WTC11 (cell line): ENCODE measurements around the gene MYO18A. TPM values are rescaled to one million over a fixed set of nuclear protein-coding genes. Genes with fewer than 3 reads are reported as not detected.
A peak's percentile ranks its signal among the peaks of the same experiment; 100 is the strongest.

Experiments
- ATAC-seq: fragments of 200-7000 bp; cut with Tn5 transposase; 2 replicates; pipeline ENCODE4 v1.10.0; 2021; ENCODE audit warnings: mild to moderate bottlenecking, moderate library complexity
- CTCF ChIA-PET: fragments of 300-600 bp; sonication (Branson Sonifier 250); formaldehyde crosslinking; loops from one replicate; lab custom pipeline; 2021; ENCODE audit warnings: antibody characterized with exemption; lab: Charles Lee
- POLR2A ChIA-PET: fragments of 350-600 bp; sonication (Branson Sonifier 250); formaldehyde crosslinking; loops from one replicate; lab custom pipeline; 2021; ENCODE audit warnings: antibody characterized with exemption; lab: Charles Lee
- DNase-seq: peaks from one replicate; pipeline ENCODE4 v3.0.0; 2021; ENCODE audit warnings: low spot score
- H3K27ac Mint-ChIP-seq: 2 replicates; pipeline ENCODE4 v1.8.0; 2021; ENCODE audit warnings: mixed read lengths
- H3K27me3 Mint-ChIP-seq: 2 replicates; pipeline ENCODE4 v1.8.0; 2021; ENCODE audit warnings: low read depth, mild to moderate bottlenecking, moderate library complexity, mixed read lengths
- H3K36me3 Mint-ChIP-seq: 2 replicates; pipeline ENCODE4 v1.8.0; 2021; ENCODE audit warnings: mixed read lengths
- H3K4me1 Mint-ChIP-seq: 2 replicates; pipeline ENCODE4 v1.8.0; 2022; ENCODE audit warnings: mixed read lengths
- H3K4me3 Mint-ChIP-seq: 2 replicates; pipeline ENCODE4 v1.8.0; 2021; ENCODE audit warnings: mild to moderate bottlenecking, moderate library complexity, mixed read lengths
- H3K9me3 Mint-ChIP-seq: 2 replicates; pipeline ENCODE4 v1.8.0; 2021; ENCODE audit warnings: mixed read lengths
- JUN ChIP-seq: sonication (generic); formaldehyde crosslinking; IDR thresholded peaks from 2 replicates; pipeline ENCODE4 v1.8.0; 2023; ENCODE audit warnings: mild to moderate bottlenecking, missing genetic modification reagents
- NFYB ChIP-seq: sonication (generic); formaldehyde crosslinking; conservative IDR thresholded peaks from 2 replicates; pipeline ENCODE4 v1.8.0; 2022; ENCODE audit warnings: low read depth, missing genetic modification reagents
- ZBTB21 ChIP-seq: sonication (generic); formaldehyde crosslinking; IDR thresholded peaks from 2 replicates; pipeline ENCODE4 v1.8.1; 2023; ENCODE audit warnings: mild to moderate bottlenecking, missing genetic modification reagents, borderline replicate concordance
- ZNF219 ChIP-seq: sonication (generic); formaldehyde crosslinking; IDR thresholded peaks from 2 replicates; pipeline ENCODE4 v1.8.0; 2023; ENCODE audit warnings: missing genetic modification reagents, mild to moderate bottlenecking, borderline replicate concordance
- ZNF423 ChIP-seq: fragments of 250-450 bp; sonication (Bioruptor Pico); IDR thresholded peaks from 2 replicates; pipeline ENCODE4 v2.1.2; 2022; ENCODE audit warnings: mild to moderate bottlenecking, moderate library complexity
- total RNA-seq: library from RNA; stranded (reverse); gene quantifications from 3 replicates; pipeline ENCODE4 v1.2.3, GENCODE V29; 2021
- TF ChIP-seq, protein P1 (sequence below): sonication (generic); formaldehyde crosslinking; IDR thresholded peaks from 2 replicates; pipeline ENCODE4 v1.8.0; 2022; ENCODE audit warnings: missing genetic modification reagents
- TF ChIP-seq, protein P2 (sequence below): sonication (generic); formaldehyde crosslinking; conservative IDR thresholded peaks from 2 replicates; pipeline ENCODE4 v1.8.1; 2022; ENCODE audit warnings: mild to moderate bottlenecking, missing genetic modification reagents
- TF ChIP-seq, protein P3 (sequence below): sonication (generic); formaldehyde crosslinking; IDR thresholded peaks from 2 replicates; pipeline ENCODE4 v1.8.1; 2023; ENCODE audit warnings: mild to moderate bottlenecking, missing genetic modification reagents, moderate library complexity
- TF ChIP-seq, protein P4 (sequence below): sonication (generic); formaldehyde crosslinking; IDR thresholded peaks from 2 replicates; pipeline ENCODE4 v1.8.1; 2023; ENCODE audit warnings: mild to moderate bottlenecking, missing genetic modification reagents
- TF ChIP-seq, protein P5 (sequence below): sonication (generic); formaldehyde crosslinking; IDR thresholded peaks from 2 replicates; pipeline ENCODE4 v1.8.1; 2023; ENCODE audit warnings: mild to moderate bottlenecking, moderate library complexity, missing genetic modification reagents
- TF ChIP-seq, protein P6 (sequence below): sonication (generic); formaldehyde crosslinking; IDR thresholded peaks from 2 replicates; pipeline ENCODE4 v1.8.1; 2022; ENCODE audit warnings: mild to moderate bottlenecking, missing genetic modification reagents, moderate library complexity, borderline replicate concordance
- TF ChIP-seq, protein P7 (sequence below): sonication (generic); formaldehyde crosslinking; IDR thresholded peaks from 2 replicates; pipeline ENCODE4 v1.8.1; 2022; ENCODE audit warnings: low read depth, missing genetic modification reagents, borderline replicate concordance

Gene MYO18A
- total RNA-seq, 1 experiment from 2014 or later = 54.9 TPM

DNA sequence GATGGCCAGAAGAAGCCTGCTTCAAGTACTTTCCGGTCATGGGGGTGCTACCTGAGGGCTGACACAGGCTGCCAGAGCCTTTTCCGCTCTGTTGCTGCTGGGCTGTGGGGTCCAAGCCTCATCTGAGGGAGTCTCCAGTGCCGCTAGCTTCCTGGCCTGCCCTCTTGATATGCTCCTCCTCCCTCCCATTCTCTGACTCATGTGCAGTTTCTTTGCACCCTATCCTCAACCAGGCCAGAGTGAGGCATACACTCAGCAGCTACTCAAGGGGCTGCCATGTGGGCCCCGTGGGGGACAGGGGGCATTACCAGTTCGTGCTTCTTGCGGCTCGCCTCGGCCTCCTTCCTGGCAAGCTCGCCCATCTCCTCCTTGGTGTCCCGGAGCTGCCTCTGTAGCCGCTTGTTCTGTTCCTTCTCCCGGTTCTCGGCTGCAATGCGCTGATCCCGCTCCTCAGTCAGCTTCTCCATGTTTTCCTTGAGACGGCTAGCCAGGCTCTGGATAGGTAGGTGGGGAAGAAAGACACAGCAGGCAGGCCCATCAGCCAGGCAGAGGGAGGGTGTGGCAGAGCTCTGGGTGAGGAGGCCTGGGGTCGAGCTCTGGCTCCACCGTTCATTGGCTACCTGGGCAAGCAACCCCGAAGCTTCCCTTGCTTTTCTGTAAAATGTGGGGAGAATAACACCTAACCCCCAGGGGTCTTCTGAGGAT lies 93.4 kb downstream of the MYO18A start:
- Mint-ChIP-seq H3K4me3 (no peak overlapping the region), H3K27me3 (no peaks in the 10 kb centered on the region), H3K4me1 (peaks cover 45% of the 10 kb centered on the region), H3K27ac (peak overlapping the region; percentile 87; the same call in 1 of the 2 replicates), H3K36me3 (peaks cover 34% of the 10 kb centered on the region), H3K9me3 (no peaks in the 10 kb centered on the region)
- TF ChIP-seq NFYB (CRISPR knock-in tag) (no peak), ZNF423 (0 out of 2 replicates have a peak, but pooled peaks have one; percentile 44)
- TF ChIP-seq, protein P1, sequence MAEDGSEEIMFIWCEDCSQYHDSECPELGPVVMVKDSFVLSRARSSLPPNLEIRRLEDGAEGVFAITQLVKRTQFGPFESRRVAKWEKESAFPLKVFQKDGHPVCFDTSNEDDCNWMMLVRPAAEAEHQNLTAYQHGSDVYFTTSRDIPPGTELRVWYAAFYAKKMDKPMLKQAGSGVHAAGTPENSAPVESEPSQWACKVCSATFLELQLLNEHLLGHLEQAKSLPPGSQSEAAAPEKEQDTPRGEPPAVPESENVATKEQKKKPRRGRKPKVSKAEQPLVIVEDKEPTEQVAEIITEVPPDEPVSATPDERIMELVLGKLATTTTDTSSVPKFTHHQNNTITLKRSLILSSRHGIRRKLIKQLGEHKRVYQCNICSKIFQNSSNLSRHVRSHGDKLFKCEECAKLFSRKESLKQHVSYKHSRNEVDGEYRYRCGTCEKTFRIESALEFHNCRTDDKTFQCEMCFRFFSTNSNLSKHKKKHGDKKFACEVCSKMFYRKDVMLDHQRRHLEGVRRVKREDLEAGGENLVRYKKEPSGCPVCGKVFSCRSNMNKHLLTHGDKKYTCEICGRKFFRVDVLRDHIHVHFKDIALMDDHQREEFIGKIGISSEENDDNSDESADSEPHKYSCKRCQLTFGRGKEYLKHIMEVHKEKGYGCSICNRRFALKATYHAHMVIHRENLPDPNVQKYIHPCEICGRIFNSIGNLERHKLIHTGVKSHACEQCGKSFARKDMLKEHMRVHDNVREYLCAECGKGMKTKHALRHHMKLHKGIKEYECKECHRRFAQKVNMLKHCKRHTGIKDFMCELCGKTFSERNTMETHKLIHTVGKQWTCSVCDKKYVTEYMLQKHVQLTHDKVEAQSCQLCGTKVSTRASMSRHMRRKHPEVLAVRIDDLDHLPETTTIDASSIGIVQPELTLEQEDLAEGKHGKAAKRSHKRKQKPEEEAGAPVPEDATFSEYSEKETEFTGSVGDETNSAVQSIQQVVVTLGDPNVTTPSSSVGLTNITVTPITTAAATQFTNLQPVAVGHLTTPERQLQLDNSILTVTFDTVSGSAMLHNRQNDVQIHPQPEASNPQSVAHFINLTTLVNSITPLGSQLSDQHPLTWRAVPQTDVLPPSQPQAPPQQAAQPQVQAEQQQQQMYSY (CRISPR knock-in tag) = peak; percentile 98
- POLR2A ChIA-PET = interaction anchor here (0.6 to 1.4 kb wide), 5 partner anchors 10 to 168 kb away, joined by 3 read pairs; no protein-coding TSS in a partner anchor
- DNase-seq (peak; percentile 38), ATAC-seq (peak; percentile 79)
- CTCF ChIA-PET = interaction anchor here (0.9 to 5.3 kb wide), 14 partner anchors 10 to 360 kb away, joined by 3 to 34 read pairs (median 4); partner anchors contain the start of gene PIPOX

DNA sequence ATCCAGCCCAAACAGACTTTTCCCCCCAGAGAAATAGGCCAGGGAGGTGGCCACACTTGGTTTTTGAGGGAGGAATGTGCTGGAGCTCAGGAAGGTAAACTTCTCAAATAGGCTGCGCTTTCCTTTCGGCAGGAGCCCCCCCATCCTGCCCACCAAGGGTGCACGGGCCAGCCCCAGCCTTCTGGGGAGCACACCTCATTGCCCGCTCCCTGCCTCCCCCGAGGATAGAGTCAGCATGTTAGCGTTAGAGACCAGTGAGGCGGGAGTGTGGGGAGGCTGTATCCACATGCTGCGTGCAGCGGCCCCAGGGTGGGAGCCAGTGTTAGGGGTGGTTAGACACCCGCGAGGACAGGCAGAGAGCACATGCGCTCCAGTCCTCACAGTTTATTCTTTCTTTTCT lies 95.0 kb downstream of the MYO18A start:
- ATAC-seq (no peak), DNase-seq (no peak)
- Mint-ChIP-seq H3K4me3 (no peak overlapping the region), H3K36me3 (peaks cover 40% of the 10 kb centered on the region), H3K4me1 (peaks cover 43% of the 10 kb centered on the region), H3K27me3 (no peaks in the 10 kb centered on the region), H3K9me3 (no peaks in the 10 kb centered on the region), H3K27ac (no peak overlapping the region)
- TF ChIP-seq, protein P2, sequence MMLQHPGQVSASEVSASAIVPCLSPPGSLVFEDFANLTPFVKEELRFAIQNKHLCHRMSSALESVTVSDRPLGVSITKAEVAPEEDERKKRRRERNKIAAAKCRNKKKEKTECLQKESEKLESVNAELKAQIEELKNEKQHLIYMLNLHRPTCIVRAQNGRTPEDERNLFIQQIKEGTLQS (CRISPR knock-in tag) = no peak
- TF ChIP-seq, protein P3, sequence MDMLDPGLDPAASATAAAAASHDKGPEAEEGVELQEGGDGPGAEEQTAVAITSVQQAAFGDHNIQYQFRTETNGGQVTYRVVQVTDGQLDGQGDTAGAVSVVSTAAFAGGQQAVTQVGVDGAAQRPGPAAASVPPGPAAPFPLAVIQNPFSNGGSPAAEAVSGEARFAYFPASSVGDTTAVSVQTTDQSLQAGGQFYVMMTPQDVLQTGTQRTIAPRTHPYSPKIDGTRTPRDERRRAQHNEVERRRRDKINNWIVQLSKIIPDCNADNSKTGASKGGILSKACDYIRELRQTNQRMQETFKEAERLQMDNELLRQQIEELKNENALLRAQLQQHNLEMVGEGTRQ (CRISPR knock-in tag) = no peak
- TF ChIP-seq, protein P4, sequence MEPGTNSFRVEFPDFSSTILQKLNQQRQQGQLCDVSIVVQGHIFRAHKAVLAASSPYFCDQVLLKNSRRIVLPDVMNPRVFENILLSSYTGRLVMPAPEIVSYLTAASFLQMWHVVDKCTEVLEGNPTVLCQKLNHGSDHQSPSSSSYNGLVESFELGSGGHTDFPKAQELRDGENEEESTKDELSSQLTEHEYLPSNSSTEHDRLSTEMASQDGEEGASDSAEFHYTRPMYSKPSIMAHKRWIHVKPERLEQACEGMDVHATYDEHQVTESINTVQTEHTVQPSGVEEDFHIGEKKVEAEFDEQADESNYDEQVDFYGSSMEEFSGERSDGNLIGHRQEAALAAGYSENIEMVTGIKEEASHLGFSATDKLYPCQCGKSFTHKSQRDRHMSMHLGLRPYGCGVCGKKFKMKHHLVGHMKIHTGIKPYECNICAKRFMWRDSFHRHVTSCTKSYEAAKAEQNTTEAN (CRISPR knock-in tag) = no peak
- TF ChIP-seq, protein P5, sequence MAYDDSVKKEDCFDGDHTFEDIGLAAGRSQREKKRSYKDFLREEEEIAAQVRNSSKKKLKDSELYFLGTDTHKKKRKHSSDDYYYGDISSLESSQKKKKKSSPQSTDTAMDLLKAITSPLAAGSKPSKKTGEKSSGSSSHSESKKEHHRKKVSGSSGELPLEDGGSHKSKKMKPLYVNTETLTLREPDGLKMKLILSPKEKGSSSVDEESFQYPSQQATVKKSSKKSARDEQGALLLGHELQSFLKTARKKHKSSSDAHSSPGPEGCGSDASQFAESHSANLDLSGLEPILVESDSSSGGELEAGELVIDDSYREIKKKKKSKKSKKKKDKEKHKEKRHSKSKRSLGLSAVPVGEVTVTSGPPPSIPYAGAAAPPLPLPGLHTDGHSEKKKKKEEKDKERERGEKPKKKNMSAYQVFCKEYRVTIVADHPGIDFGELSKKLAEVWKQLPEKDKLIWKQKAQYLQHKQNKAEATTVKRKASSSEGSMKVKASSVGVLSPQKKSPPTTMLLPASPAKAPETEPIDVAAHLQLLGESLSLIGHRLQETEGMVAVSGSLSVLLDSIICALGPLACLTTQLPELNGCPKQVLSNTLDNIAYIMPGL (CRISPR knock-in tag) = no peak
- TF ChIP-seq ZNF219 (CRISPR knock-in tag) (no peak), ZBTB21 (no peak), JUN (CRISPR knock-in tag) (no peak)
- TF ChIP-seq, protein P6, sequence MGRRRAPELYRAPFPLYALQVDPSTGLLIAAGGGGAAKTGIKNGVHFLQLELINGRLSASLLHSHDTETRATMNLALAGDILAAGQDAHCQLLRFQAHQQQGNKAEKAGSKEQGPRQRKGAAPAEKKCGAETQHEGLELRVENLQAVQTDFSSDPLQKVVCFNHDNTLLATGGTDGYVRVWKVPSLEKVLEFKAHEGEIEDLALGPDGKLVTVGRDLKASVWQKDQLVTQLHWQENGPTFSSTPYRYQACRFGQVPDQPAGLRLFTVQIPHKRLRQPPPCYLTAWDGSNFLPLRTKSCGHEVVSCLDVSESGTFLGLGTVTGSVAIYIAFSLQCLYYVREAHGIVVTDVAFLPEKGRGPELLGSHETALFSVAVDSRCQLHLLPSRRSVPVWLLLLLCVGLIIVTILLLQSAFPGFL (CRISPR knock-in tag) = no peak
- TF ChIP-seq, protein P7, sequence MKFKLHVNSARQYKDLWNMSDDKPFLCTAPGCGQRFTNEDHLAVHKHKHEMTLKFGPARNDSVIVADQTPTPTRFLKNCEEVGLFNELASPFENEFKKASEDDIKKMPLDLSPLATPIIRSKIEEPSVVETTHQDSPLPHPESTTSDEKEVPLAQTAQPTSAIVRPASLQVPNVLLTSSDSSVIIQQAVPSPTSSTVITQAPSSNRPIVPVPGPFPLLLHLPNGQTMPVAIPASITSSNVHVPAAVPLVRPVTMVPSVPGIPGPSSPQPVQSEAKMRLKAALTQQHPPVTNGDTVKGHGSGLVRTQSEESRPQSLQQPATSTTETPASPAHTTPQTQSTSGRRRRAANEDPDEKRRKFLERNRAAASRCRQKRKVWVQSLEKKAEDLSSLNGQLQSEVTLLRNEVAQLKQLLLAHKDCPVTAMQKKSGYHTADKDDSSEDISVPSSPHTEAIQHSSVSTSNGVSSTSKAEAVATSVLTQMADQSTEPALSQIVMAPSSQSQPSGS (CRISPR knock-in tag) = no peak
- POLR2A ChIA-PET = interaction anchor here (1.4 kb wide), 1 partner anchor 135 kb away, joined by 3 read pairs; no protein-coding TSS in a partner anchor
- CTCF ChIA-PET = interaction anchor here (0.8 to 5.3 kb wide), 8 partner anchors 13 to 120 kb away, joined by 3 to 34 read pairs (median 4); partner anchors contain the start of gene MYO18A
